Endothelial cell of umbilical vein (primary cell): ENCODE results near the gene PLCH1. TPM values are rescaled to one million over a fixed set of nuclear protein-coding genes. Genes with fewer than 3 reads are reported as not detected.

Experiments
- BruUV-seq: library from RNA; stranded (reverse); fragments of 400-500 nt; replicated peaks from 2 replicates; lab custom pipeline; 2021; lab: Mats Ljungman, UMichigan
- CTCF ChIA-PET: fragments of 300-600, 350-600 bp; sonication (Branson Sonifier 250); formaldehyde crosslinking; loops from one replicate; lab custom pipeline; 2021; ENCODE audit warnings: antibody characterized with exemption, inconsistent platforms; lab: Charles Lee
- POLR2A ChIA-PET: fragments of 300-600, 350-600 bp; sonication (Branson Sonifier 250); formaldehyde crosslinking; loops from one replicate; lab custom pipeline; 2021; ENCODE audit warnings: antibody characterized with exemption, inconsistent platforms; lab: Charles Lee
- DNase-seq: peaks from one replicate; pipeline ENCODE4 v3.0.0-alpha.2; 2011; ENCODE audit warnings: low read depth, low spot score
- FAIRE-seq: peaks from 2 replicates; lab custom pipeline; 2011; peaks lifted over from hg19 to GRCh38; lab: Jason Lieb, UNC
- H2AFZ ChIP-seq: 2 replicates; pipeline ENCODE4 v1.6.0; 2012; ENCODE audit warnings: low read depth, low read length, control low read depth, inconsistent platforms
- H3K27ac ChIP-seq: 2 replicates; pipeline ENCODE4 v1.5.1; 2011; ENCODE audit warnings: low read depth, mild to moderate bottlenecking, control low read depth, low read length, moderate library complexity; ENCODE audit not compliant: insufficient read depth
- H3K27me3 ChIP-seq, 2 experiments: 2 replicates each; pipeline versions ENCODE4 v1.6.0 to v1.6.1; 2011; ENCODE audit warnings: low read length in 2 of 2, mixed read lengths in 1 of 2; ENCODE audit not compliant: control insufficient read depth in 2 of 2, insufficient read depth in 2 of 2
- H3K36me3 ChIP-seq, 2 experiments: 2 replicates in 1 of 2; 3 replicates in 1 of 2; pipeline ENCODE4 v1.5.1; 2011; ENCODE audit warnings: low read length in 2 of 2, mild to moderate bottlenecking in 1 of 2, moderate library complexity in 1 of 2; ENCODE audit not compliant: control insufficient read depth in 2 of 2, insufficient read depth in 2 of 2; ENCODE audit errors: extremely low read depth in 1 of 2
- H3K4me1 ChIP-seq: 3 replicates; pipeline ENCODE4 v1.5.1; 2011; ENCODE audit warnings: mild to moderate bottlenecking, low read length; ENCODE audit not compliant: control insufficient read depth, insufficient read depth; ENCODE audit errors: extremely low read depth
- H3K4me2 ChIP-seq: 2 replicates; pipeline ENCODE4 v1.6.1; 2011; ENCODE audit warnings: low read length, control low read depth, mixed read lengths; ENCODE audit not compliant: insufficient read depth
- H3K4me3 ChIP-seq, 3 experiments: fragments of 200-600 bp in 1 of 3; sonication (generic), shearing (Covaris generic) in 1 of 3; replicated peaks in 1 of 3; 2 replicates each; pipeline ENCODE4 v1.5.1; 2011 to 2016; ENCODE audit warnings: control low read depth in 3 of 3, low read length in 3 of 3, mild to moderate bottlenecking in 2 of 3, inconsistent platforms in 1 of 3, low read depth in 1 of 3, moderate library complexity in 1 of 3; ENCODE audit not compliant: insufficient read depth in 1 of 3
- H3K79me2 ChIP-seq: 2 replicates; pipeline ENCODE4 v1.6.0; 2012; ENCODE audit warnings: low read length, inconsistent platforms; ENCODE audit not compliant: control insufficient read depth, insufficient read depth
- H3K9ac ChIP-seq: replicated peaks from 2 replicates; pipeline ENCODE3; 2011; ENCODE audit warnings: low read length, control low read depth; ENCODE audit not compliant: insufficient read depth; ENCODE audit errors: extremely low read depth
- H3K9me1 ChIP-seq: replicated peaks from 3 replicates; pipeline ENCODE4 v1.6.0; 2011; ENCODE audit warnings: mild to moderate bottlenecking, low read length; ENCODE audit not compliant: control insufficient read depth, insufficient read depth; ENCODE audit errors: extremely low read depth
- H3K9me3 ChIP-seq: replicated peaks from 2 replicates; pipeline ENCODE4 v1.5.1; 2012; ENCODE audit warnings: low read length, inconsistent platforms; ENCODE audit not compliant: control insufficient read depth, insufficient read depth
- H4K20me1 ChIP-seq: replicated peaks from 2 replicates; pipeline ENCODE3; 2011; ENCODE audit warnings: mild to moderate bottlenecking, low read length; ENCODE audit not compliant: control insufficient read depth, insufficient read depth; ENCODE audit errors: extremely low read depth
- CTCF ChIP-seq, 2 donors: IDR thresholded peaks; 1 replicate in 1 of 2; 2 replicates in 1 of 2; pipeline ENCODE4 v1.5.1; 2011; ENCODE audit warnings: low read length in 2 of 2, mild to moderate bottlenecking in 2 of 2, moderate library complexity in 2 of 2, control low read depth in 1 of 2, inconsistent platforms in 1 of 2, low read depth in 1 of 2; ENCODE audit not compliant: insufficient read depth in 1 of 2; ENCODE audit errors: extremely low read depth in 1 of 2
- EZH2 ChIP-seq: IDR thresholded peaks from 2 replicates; pipeline ENCODE4 v1.6.1; 2012; ENCODE audit warnings: borderline replicate concordance, low read depth, mild to moderate bottlenecking, moderate library complexity, low read length, inconsistent platforms; ENCODE audit not compliant: severe bottlenecking
- FOS ChIP-seq: IDR thresholded peaks from 2 replicates; pipeline ENCODE4 v1.6.1; 2011; ENCODE audit warnings: mild to moderate bottlenecking, low read length, moderate library complexity, borderline replicate concordance; ENCODE audit not compliant: insufficient read depth
- GATA2 ChIP-seq: IDR thresholded peaks from 2 replicates; pipeline ENCODE4 v1.7.0; 2011; ENCODE audit warnings: low read depth, mild to moderate bottlenecking, moderate library complexity, mixed read lengths, low read length; ENCODE audit not compliant: insufficient read length, insufficient read depth
- JUN ChIP-seq: IDR thresholded peaks from 2 replicates; pipeline ENCODE4 v1.6.1; 2011; ENCODE audit warnings: borderline replicate concordance, low read depth; ENCODE audit not compliant: insufficient read length, insufficient read depth
- MYC ChIP-seq: IDR thresholded peaks from one replicate; pipeline ENCODE4 v1.6.1; 2011; ENCODE audit warnings: mild to moderate bottlenecking, low read depth, low read length
- POLR2A ChIP-seq: IDR thresholded peaks from 2 replicates; pipeline ENCODE4 v1.6.1; 2012; ENCODE audit warnings: low read depth, mild to moderate bottlenecking, control low read depth, low read length
- POLR2AphosphoS5 ChIP-seq: IDR thresholded peaks from 2 replicates; pipeline ENCODE4 v1.6.1; 2012; ENCODE audit warnings: low read depth, mild to moderate bottlenecking, control low read depth, low read length, moderate library complexity; ENCODE audit not compliant: insufficient read depth
- dilution Hi-C: fragments of 300-500 bp; cut with MboI; formaldehyde crosslinking; loops from one replicate; pipeline ENCODE4 v1.15.0; 2019; ENCODE audit warnings: low sequenced_read_pairs; ENCODE audit not compliant: extremely low pct_ligation_motif_present
- intact Hi-C: fragments of 100-400 bp; cut with micrococcal nuclease; formaldehyde crosslinking; loops from one replicate; pipeline ENCODE4 v1.10.0; 2022
- polyA plus RNA-seq, 4 experiments: library from polyadenylated mRNA; depleted of rRNA in 3 of 4; stranded (reverse) in 3 of 4; unstranded in 1 of 4; fragments of >200 nt; gene quantifications; 2 replicates each; pipeline versions ENCODE4 v1.2.1 to v1.2.3, GENCODE V29; 2011 to 2012; ENCODE audit warnings: missing spikeins in 1 of 4
- total RNA-seq: library from RNA; stranded (reverse); gene quantifications from 2 replicates; pipeline ENCODE4 v1.2.3, GENCODE V29; 2021
- TF ChIP-seq, protein P1 (sequence below): IDR thresholded peaks from 2 replicates; pipeline ENCODE4 v1.6.1; 2011; ENCODE audit not compliant: insufficient read depth, insufficient read length

PLCH1 gene
- total and polyA plus RNA-seq, 2 donors (not counting 3 experiments of a cell fraction or from before 2014, with no cell fraction given): 0.03 TPM; not detected in 1

GRCh38 chr3:155778462-155778861, 33.6 kb upstream of the PLCH1 start:
- FAIRE-seq (no peak), DNase-seq (no peak)
- Histone ChIP-seq H4K20me1 (no peaks in the 10 kb centered on the region), H2AFZ (no peak overlapping the region), H3K27ac (no peak overlapping the region), H3K36me3 (no peaks in the 10 kb centered on the region), H3K79me2 (no peaks in the 10 kb centered on the region), H3K9me1 (no peaks in the 10 kb centered on the region), H3K9me3 (no peaks in the 10 kb centered on the region), H3K4me3 (no peak overlapping the region), H3K27me3 (no peaks in the 10 kb centered on the region), H3K4me2 (no peak overlapping the region), H3K4me1 (no peaks in the 10 kb centered on the region), H3K9ac (no peak overlapping the region)
- intact Hi-C loops: no loop called here
- BruUV-seq: no TSS peak
- TF ChIP-seq, protein P1, sequence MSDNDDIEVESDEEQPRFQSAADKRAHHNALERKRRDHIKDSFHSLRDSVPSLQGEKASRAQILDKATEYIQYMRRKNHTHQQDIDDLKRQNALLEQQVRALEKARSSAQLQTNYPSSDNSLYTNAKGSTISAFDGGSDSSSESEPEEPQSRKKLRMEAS: no peak
- no peak for TF ChIP-seq CTCF (IDR thresholded peaks at IDR 0.05; ENCODE audit: extremely low read depth in 1 of 2, insufficient read depth in 1 of 2, low read depth in 1 of 2, low read length in 2 of 2)
- no peak for TF ChIP-seq JUN
- no peak for TF ChIP-seq MYC
- TF ChIP-seq GATA2: no peak
- TF ChIP-seq FOS: no peak
- no peak for TF ChIP-seq POLR2AphosphoS5
- TF ChIP-seq POLR2A: no peak
- no peak for TF ChIP-seq EZH2
- ChIA-PET CTCF (no interaction called here), POLR2A (no interaction called here)
- dilution Hi-C loops: no loop called here
